Stimulated activated CD8-positive, alpha-beta memory T cell treated with anti-CD3 and anti-CD28 coated beads, Interleukin-4, amount 100 ng/mL, for 1 hour (primary cell): ENCODE data around the gene MED10.

Source experiments
- DNase-seq, 2 donors: peaks; one replicate each; pipeline ENCODE4 v3.0.0-alpha.2; 2020; ENCODE audit warnings: low read depth in 2 of 2, low spot score in 1 of 2

The MED10 gene, protein sequence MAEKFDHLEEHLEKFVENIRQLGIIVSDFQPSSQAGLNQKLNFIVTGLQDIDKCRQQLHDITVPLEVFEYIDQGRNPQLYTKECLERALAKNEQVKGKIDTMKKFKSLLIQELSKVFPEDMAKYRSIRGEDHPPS

GRCh38 chr5:6377905-6378765 is at the start of gene MED10:
TSS of gene MED10 (minus strand) at chr5:6378547. CDS start at chr5:6378483, 64 bp downstream.
- DNase-seq = peak; percentile 77 to 90

- no peak for DNase-seq
Measured at GRCh38 chr5:6427694-6428093, 49.3 kb upstream of the MED10 start.

- no peak for DNase-seq
Measured at GRCh38 chr5:6424700-6425099, 46.4 kb upstream of the MED10 start.

- DNase-seq = no peak
Measured at GRCh38 chr5:6424110-6424659, 45.8 kb upstream of the MED10 start.

DNA sequence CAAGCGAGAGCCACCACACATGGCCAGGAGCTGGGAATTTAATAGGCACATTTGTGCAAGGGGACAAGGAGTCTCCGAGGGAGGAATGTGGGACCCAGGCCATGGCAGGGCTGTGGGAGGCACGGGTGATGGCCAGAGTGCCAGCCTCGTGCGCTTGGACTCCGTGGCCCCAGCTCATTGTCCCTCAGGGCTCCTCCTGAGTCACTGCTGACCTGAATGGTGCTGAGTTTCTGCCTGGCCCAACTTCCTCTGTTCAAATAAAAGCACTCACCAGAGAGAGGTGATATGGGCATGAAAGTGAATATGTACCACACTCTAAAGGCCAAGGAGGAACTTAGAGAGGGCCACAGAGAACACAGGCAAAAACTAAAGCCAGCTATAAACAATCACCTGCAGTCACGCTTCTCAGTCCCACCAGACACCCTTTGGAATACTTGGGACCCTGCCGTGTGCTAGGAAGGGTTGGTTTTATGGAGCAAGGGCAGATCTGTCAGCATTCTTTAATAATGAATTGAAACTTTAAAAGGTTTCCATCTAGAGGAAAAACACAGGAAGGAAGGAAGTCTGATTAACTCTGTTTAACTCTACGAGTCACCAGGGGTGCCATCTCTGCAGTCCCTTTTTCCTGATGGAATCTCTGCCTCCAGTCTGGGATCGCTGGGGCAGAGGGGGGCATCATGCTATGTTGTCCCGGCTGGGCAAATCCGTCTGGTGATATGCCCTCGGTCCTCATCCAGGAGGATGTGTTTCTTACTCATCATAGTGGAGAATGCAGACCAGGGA is 45.2 kb upstream of the MED10 start:
- no peak for DNase-seq

GRCh38 chr5:6419340-6419852 is 41.0 kb upstream of the MED10 start:
- no peak for DNase-seq

DNA sequence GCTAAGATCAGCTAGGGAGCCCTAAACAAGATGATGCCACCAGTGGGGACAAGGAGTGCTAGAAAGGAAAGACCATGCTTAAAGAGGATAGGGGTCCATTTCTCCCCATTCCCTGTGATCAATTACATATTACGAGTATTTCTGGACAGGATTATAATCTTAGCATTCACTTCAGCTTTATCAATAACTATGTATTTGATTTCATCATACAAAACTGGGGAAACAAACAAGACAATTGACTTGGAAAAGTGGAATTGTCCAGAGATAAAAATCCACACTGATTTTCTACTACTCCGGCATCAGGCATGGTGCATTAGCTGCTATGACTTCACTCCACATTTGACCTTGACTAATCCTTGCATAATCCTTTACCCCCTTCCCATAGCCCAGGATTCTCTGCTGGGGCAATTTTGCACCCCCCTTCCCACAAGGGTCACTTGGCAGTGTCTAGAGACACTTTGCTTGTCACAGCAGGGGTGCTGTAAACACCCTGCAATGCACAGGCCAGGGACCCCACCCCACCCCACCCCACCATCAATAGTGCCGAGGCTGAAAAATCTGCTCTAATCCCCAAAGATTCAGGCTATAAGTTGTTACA is 40.4 kb upstream of the MED10 start:
- DNase-seq = no peak

GRCh38 chr5:6417657-6418056 is 39.3 kb upstream of the MED10 start:
- DNase-seq = no peak

GRCh38 chr5:6412811-6413210 is 34.5 kb upstream of the MED10 start:
- no peak for DNase-seq

- DNase-seq = no peak
Measured at GRCh38 chr5:6411141-6411540, 32.8 kb upstream of the MED10 start.

- no peak for DNase-seq
Measured at GRCh38 chr5:6410421-6410820, 32.1 kb upstream of the MED10 start.

- DNase-seq = no peak
Measured at GRCh38 chr5:6408627-6409446, 30.5 kb upstream of the MED10 start.

DNA sequence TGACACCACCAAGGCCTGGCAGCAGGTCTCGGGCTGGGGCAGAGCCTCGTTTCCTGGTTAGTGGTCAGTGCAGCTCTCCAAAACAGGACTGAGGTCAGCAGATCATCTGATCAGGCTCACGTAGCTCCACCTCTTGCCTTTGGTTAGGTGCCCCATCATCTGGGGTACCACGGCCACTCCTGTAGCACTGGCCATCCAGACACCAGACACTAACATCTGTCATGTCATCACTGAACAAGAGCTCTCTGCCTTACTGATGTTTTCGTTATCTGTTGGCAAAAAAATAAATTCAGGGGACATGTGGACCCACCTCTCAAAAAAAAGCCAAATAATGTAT is 29.9 kb upstream of the MED10 start:
- DNase-seq = no peak

DNA sequence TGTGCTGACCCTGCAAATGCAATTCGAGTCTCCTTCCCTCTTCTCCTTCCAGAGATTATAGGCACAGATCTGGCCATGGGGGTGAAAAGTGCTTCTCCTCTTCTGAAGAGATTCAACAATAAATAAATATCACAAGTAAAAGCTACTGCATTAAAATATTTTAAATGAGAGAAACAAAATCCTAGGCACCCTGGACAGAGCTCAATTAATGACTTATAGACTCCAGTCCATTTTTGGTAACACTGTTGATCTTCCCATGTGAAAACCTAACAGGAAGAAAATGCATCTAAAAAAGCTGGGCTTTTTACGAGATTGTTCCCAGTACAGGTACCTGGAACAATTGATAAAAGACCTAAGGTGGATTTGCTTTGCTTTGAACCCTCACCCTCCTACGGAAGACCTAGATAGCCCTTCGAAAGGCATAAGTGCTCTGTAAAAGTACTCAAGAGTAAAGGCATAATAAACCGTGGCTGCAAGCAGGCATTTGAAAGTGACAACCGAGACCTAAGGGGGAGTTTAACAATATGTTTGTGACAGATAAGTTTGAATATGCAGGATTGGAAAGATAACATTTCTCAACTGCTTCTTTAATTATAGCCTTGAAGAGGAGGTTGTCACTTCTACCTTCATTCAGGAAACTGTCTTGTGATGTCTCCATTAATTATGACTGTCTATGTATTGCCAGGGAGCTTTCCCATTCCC is 29.4 kb upstream of the MED10 start:
- DNase-seq = no peak

GRCh38 chr5:6405591-6405990 is 27.2 kb upstream of the MED10 start:
- no peak for DNase-seq

GRCh38 chr5:6404129-6404528 is 25.8 kb upstream of the MED10 start:
- no peak for DNase-seq

DNA sequence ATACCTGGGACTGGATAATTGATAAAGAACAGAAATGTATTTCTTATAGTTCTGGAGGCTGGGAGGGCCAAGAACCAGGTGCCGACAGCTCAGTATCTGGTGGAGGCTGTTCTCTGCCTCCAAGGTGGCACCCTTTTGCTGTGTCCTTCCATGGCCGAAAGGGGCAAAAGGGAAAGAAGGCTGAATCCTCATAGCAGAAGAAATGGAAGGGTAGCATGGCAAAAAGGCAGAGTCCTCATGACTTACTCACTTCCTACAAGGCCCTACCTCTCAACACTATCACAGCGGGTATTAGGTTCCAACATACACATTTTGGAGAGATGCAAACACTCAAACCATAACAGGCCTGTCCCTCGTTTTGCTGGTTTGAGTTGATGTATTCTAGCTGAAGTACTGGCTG is 25.1 kb upstream of the MED10 start:
- DNase-seq = no peak

DNA sequence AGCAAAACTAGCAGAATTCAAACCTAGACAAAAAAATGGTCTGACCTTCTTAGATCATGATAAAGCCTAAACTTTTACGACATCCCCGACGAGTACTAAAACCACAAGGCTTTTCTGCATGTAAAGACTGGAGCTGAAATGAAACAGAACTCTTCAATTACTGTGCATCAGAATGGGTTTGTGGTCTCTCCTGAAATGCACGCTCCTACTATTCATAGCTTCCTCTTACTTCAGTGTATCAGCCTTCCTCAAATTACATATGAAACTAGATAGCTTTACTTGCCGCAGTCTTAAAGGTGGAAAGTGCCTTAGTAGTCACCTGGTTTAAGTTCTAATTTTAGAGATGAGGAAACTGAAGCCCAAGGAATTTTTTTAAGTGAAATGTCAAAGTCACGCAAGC is 24.6 kb upstream of the MED10 start:
- no peak for DNase-seq

DNA sequence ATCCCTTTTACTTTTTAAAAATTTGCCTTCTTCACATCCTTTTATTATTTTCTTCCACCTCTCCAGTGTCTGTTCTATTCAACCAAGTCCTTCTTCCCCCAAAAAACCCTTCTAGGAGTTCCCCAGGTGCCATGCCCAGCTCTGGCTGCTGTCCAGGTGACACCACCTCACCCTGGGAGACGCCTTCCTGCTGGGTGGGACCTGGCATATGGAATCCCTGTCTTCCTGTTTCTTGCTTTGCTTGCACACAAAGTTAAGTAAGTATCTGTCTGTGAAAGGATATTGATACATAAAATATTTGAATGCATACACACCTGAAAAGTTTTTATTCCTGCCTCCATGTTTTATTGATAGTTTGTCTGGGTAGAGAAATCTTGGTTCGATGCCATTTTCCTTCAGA is 23.1 kb upstream of the MED10 start:
- DNase-seq = no peak
